RWPE1 (cell line): ENCODE data around the gene MPPED2.

ENCODE experiments used
- CTCF ChIA-PET: fragments of 350-600 bp; sonication (Branson Sonifier 250); formaldehyde crosslinking; extraction: SDS; loops from one replicate; lab custom pipeline; 2021; lab: Yijun Ruan, JAX
- POLR2A ChIA-PET: fragments of 400-600 bp; formaldehyde crosslinking; extraction: SDS; loops from one replicate; lab custom pipeline; 2020; ENCODE audit warnings: antibody characterized with exemption; ENCODE audit not compliant: low non-redundant PET; lab: Yijun Ruan, JAX
- DNase-seq: peaks from one replicate; pipeline ENCODE4 v3.0.0; 2012; ENCODE audit warnings: low spot score
- H3K27ac ChIP-seq: fragments of 450-650 bp; 2 replicates; pipeline ENCODE4 v1.5.1; 2017
- TF ChIP-seq, protein P1 (sequence below): fragments of 450-650 bp; conservative IDR thresholded peaks from 2 replicates; pipeline ENCODE4 v1.5.1; 2017; ENCODE audit warnings: low read depth, mild to moderate bottlenecking

Gene MPPED2

DNA sequence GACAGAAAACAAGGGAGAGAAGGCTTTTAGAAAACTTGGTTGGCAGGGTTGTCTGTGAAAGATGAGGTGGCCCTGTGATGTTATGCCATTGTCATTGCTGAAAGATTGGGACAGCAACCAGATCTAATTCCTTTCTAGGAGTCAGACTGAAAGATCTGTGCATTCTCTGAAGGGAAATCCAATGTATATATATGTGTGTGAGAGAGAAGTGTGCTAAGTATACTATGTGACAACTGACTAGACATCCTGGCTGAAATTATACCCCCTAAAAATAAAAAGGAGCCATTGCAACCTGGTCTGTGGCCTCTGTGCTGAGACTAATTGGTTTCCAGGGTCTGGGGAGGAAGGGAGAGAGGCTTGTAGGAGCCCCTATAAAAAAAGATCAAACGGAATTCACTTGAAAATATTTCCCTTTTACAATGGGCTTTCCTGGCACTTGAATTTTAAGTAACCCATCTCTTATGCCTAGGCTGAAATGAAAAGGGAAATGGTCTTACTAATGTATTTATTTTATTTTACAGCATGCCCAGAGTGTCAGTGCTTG is 1.2 kb upstream of the MPPED2 start:
- POLR2A ChIA-PET = no interaction called here
- no peak for DNase-seq
- CTCF ChIA-PET = no interaction called here
- no peak overlapping the region for H3K27ac ChIP-seq
- TF ChIP-seq, protein P1, sequence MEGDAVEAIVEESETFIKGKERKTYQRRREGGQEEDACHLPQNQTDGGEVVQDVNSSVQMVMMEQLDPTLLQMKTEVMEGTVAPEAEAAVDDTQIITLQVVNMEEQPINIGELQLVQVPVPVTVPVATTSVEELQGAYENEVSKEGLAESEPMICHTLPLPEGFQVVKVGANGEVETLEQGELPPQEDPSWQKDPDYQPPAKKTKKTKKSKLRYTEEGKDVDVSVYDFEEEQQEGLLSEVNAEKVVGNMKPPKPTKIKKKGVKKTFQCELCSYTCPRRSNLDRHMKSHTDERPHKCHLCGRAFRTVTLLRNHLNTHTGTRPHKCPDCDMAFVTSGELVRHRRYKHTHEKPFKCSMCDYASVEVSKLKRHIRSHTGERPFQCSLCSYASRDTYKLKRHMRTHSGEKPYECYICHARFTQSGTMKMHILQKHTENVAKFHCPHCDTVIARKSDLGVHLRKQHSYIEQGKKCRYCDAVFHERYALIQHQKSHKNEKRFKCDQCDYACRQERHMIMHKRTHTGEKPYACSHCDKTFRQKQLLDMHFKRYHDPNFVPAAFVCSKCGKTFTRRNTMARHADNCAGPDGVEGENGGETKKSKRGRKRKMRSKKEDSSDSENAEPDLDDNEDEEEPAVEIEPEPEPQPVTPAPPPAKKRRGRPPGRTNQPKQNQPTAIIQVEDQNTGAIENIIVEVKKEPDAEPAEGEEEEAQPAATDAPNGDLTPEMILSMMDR = no peak

DNA sequence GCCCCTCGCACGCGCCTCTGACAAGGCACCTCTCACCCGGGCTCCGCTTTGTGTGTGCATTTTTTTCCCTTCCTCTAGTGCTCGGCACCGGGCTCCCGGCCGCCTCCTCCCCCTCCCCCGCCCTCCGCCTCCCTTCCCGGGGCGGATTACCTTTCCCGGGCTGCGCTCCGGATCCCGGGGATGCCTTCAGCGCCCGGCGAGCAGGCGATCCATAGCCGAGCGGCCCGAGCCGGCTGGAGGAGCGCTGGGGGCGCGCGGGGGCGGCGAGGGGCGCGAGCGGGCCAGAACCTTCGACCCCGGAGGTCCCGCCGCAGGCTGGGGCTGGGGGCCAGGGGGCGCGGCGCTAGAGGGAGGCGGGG is 282 bp downstream of the MPPED2 start:
- ChIA-PET CTCF (interaction anchor here (0.5 kb wide), 1 partner anchor 204 kb away, joined by 6 read pairs; no protein-coding TSS in a partner anchor), POLR2A (no interaction called here)
- no peak for DNase-seq
- H3K27ac ChIP-seq = no peak overlapping the region
- TF ChIP-seq, protein P1 = no peak

DNA sequence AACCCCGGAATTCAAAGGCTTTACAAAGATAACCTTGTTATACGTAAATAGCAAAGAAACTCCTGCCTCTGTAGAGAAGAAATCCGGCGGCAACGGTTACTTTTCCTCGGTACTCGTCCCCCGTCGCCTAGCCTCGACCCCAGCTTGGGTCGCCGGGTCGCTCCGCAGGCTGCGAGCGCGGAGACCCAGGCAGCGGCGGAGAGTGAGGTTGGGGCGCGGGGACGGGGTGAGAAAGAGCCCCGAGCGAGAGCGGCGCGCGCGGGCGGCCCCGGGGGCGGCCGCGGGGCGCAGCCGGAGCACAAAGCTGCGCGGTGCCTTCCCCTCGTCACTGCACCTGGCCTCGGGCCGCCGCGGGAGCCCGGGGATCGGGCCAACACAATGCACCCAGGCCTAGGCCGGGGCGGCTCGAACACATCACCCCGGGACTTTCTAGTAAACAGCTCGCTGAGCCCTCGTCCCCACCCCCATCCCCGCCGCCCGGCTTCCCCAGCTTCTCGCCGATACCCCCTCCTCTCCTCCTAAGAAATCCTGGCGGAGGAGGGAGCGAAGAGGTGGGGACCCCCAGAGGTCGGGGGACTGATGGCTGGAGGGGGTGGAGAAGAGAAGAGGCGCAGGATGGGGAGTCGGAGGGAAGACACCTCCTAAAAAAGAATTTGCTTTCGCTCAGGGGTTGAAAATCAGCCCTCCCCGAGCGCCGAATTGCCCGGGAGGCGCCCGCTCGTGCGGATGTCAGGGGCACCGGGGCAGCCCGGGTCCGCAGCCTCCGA is 845 bp downstream of the MPPED2 start:
- ChIA-PET CTCF (no interaction called here), POLR2A (no interaction called here)
- TF ChIP-seq, protein P1 = no peak
- no peak for DNase-seq
- no peak overlapping the region for H3K27ac ChIP-seq

DNA sequence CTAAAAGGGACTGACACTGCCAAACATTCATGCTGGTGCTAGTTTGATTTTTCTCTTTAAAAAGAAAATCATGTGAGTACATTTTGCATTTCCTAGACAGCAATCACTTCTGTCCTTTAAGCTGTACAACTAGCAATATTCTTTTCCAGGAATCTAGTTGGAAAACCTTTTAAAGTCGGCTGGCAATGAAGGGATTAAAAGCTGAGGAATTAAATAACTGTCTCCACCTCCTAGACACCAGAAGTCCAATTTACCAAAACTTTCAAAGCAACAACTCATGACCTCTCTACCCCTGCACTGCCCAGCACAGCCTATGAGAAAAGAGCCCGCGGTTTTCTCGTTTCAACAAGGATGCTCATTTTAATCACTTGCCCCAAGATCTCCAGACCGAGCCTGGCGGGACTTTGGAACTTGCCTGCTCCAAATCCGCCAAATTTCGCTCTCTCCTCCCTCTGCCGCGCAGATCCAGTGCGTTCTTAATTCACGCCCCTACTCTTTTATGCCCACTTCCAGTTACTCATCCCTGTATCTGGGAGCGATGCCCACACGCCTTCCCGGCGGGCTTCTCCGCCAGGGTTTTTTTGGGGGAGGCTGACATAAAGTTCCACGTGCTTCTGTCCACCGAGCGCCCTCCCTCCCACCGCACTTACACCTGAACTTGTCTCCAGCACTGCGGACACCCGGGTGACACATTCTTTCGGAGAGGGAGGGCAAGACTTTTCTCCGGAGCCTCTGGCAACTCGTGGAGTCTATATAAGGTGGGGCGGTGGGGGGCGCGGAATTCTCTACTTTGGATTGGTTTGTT is 2.5 kb downstream of the MPPED2 start:
- H3K27ac ChIP-seq = no peak overlapping the region
- DNase-seq = no peak
- TF ChIP-seq, protein P1 = no peak
- CTCF ChIA-PET = no interaction called here
- POLR2A ChIA-PET = no interaction called here

DNA sequence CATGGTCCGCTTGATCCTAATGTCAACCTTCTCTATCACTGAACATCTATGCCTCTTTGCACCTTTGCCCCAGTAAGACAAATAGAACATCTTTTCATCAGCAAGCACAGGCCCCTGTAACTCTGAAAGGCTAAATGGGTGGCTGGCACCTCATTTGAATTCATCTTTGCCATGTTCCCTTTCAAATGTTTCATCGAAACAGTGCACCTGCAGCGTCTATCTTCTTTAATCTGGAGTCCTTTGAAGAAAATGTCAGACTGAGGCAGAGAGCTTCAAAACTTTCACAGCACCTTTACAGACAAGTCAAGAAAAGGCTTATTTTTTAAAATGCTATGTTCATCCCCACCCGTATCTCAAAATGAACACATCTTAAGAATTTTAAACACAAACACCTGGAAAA is 3.4 kb downstream of the MPPED2 start:
- DNase-seq = no peak
- CTCF ChIA-PET = interaction anchor here (0.7 kb wide), 1 partner anchor 16 kb away, joined by 3 read pairs; no protein-coding TSS in a partner anchor
- H3K27ac ChIP-seq = no peak overlapping the region
- POLR2A ChIA-PET = no interaction called here
- TF ChIP-seq, protein P1 = no peak

DNA sequence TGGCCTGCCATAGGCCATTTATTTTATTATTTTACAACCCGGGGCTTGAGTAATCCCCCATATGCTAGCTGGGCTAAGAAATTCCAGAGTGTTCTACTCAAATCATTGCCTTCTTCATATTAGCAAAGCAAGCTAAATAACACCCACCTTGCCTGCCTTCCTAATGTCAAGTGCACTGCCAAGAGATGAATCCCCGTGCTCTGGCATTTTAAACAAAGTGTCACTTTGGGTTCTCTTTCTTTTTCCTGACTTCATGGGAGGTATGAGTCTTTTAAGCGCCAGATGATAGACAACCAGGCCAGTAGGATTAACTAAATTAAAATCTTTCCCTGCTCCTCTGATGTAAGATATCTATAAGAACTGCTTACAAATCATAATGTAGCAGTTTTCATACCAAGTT is 4.5 kb downstream of the MPPED2 start:
- ChIA-PET CTCF (interaction anchor here (0.7 kb wide), 1 partner anchor 14 kb away, joined by 3 read pairs; no protein-coding TSS in a partner anchor), POLR2A (no interaction called here)
- no peak overlapping the region for H3K27ac ChIP-seq
- TF ChIP-seq, protein P1 = no peak
- DNase-seq = no peak
